K562 (cell line): Measurements from ENCODE around the gene ITGBL1. TPM values are rescaled to one million over a fixed set of nuclear protein-coding genes. Genes with fewer than 3 reads are reported as not detected.

Experiments
- ATAC-seq: fragments of 200-7000 bp; cut with Tn5 transposase; 3 replicates; pipeline ENCODE4 v1.9.1; 2020; ENCODE audit warnings: moderate library complexity
- BruUV-seq: library from RNA; stranded (reverse); fragments of 400-500 nt; replicated peaks from 2 replicates; lab custom pipeline; 2021; lab: Mats Ljungman, UMichigan
- CTCF ChIA-PET: fragments of 300-600 bp; formaldehyde crosslinking; extraction: SDS; loops from one replicate; lab custom pipeline; 2021; ENCODE audit warnings: low intra/inter-chr PET ratio; lab: Yijun Ruan, JAX
- POLR2A ChIA-PET: fragments of 300-600, 350-650 bp; sonication (Branson Sonifier 250); formaldehyde crosslinking; extraction: SDS; loops from one replicate; lab custom pipeline; 2021; ENCODE audit warnings: antibody characterized with exemption, inconsistent platforms; lab: Yijun Ruan, JAX
- DNase-seq, 4 experiments: peaks; one replicate each; pipeline versions ENCODE4 v3.0.0 to v3.0.0-alpha.2; 2011 to 2018; ENCODE audit warnings: low spot score in 3 of 4, mixed read lengths in 3 of 4; ENCODE audit errors: extremely low read depth in 1 of 4
- FAIRE-seq: peaks from 2 replicates; lab custom pipeline; 2011; peaks lifted over from hg19 to GRCh38; lab: Jason Lieb, UNC
- H2AFZ ChIP-seq: 2 replicates; pipeline ENCODE4 v1.6.0; 2011; ENCODE audit warnings: low read depth, low read length, control low read depth, inconsistent platforms
- H3K27ac ChIP-seq: fragments of 200-600 bp; 3 replicates; pipeline ENCODE4 v1.8.0; 2011; ENCODE audit warnings: low read depth, mild to moderate bottlenecking, control low read depth, inconsistent platforms, low read length, moderate library complexity, mixed read lengths; ENCODE audit errors: extremely low read depth
- H3K27me3 ChIP-seq, 2 experiments: fragments of 300-600 bp in 1 of 2; 2 replicates in 1 of 2; 3 replicates in 1 of 2; pipeline versions ENCODE4 v1.6.0 to v1.8.0; 2011; ENCODE audit warnings: inconsistent platforms in 2 of 2, low read length in 2 of 2, mild to moderate bottlenecking in 1 of 2, mixed read lengths in 1 of 2, moderate library complexity in 1 of 2; ENCODE audit not compliant: control insufficient read depth in 2 of 2, insufficient read depth in 2 of 2
- H3K36me3 ChIP-seq: fragments of 300-600 bp; 3 replicates; pipeline ENCODE4 v1.8.0; 2011; ENCODE audit warnings: mild to moderate bottlenecking, low read length, inconsistent platforms; ENCODE audit not compliant: control insufficient read depth, insufficient read depth
- H3K4me1 ChIP-seq, 2 experiments: fragments of 200-600 bp in 1 of 2; replicated peaks in 1 of 2; 2 replicates in 1 of 2; 3 replicates in 1 of 2; pipeline versions ENCODE4 v1.5.1 to v1.8.0; 2011; ENCODE audit warnings: inconsistent platforms in 2 of 2, low read length in 2 of 2, mild to moderate bottlenecking in 1 of 2, mixed read lengths in 1 of 2, moderate library complexity in 1 of 2; ENCODE audit not compliant: control insufficient read depth in 2 of 2, insufficient read depth in 2 of 2
- H3K4me2 ChIP-seq: 2 replicates; pipeline ENCODE4 v1.6.1; 2011; ENCODE audit warnings: low read length, control low read depth, inconsistent platforms, mixed read lengths; ENCODE audit not compliant: insufficient read depth
- H3K4me3 ChIP-seq: fragments of 200-600 bp; sonication (generic), shearing (Covaris generic); 2 replicates; pipeline ENCODE4 v1.5.1; 2016; ENCODE audit warnings: control low read depth, inconsistent platforms
- H3K79me2 ChIP-seq: fragments of 200-600 bp; 3 replicates; pipeline ENCODE4 v1.8.0; 2011; ENCODE audit warnings: low read length, inconsistent platforms; ENCODE audit not compliant: control insufficient read depth, insufficient read depth
- H3K9ac ChIP-seq, 2 experiments: 2 replicates each; pipeline versions ENCODE4 v1.6.0 to v1.6.1; 2011; ENCODE audit warnings: low read depth in 2 of 2, low read length in 2 of 2, control low read depth in 1 of 2, inconsistent platforms in 1 of 2, mild to moderate bottlenecking in 1 of 2, mixed read lengths in 1 of 2; ENCODE audit not compliant: insufficient read depth in 1 of 2
- H3K9me1 ChIP-seq: one replicate; pipeline ENCODE4 v1.6.0; 2011; ENCODE audit warnings: inconsistent platforms, mild to moderate bottlenecking, low read length, moderate library complexity; ENCODE audit not compliant: control insufficient read depth, insufficient read depth
- H3K9me3 ChIP-seq: replicated peaks from 2 replicates; pipeline ENCODE4 v1.5.1; 2011; ENCODE audit warnings: low read depth, low read length, inconsistent platforms; ENCODE audit not compliant: control insufficient read depth, insufficient read depth
- H4K20me1 ChIP-seq: replicated peaks from 2 replicates; pipeline ENCODE4 v1.6.1; 2011; ENCODE audit warnings: low read length, inconsistent platforms, mixed read lengths; ENCODE audit not compliant: control insufficient read depth, insufficient read depth
- CBX2 ChIP-seq: fragments of 200-600 bp; sonication (generic); IDR thresholded peaks from one replicate; pipeline ENCODE4 v1.6.1; 2012; ENCODE audit warnings: mild to moderate bottlenecking, low read length, inconsistent platforms; ENCODE audit not compliant: insufficient read depth, poor library complexity, severe bottlenecking
- ESRRA ChIP-seq: fragments of 450-650 bp; IDR thresholded peaks from 2 replicates; pipeline ENCODE4 v1.6.1; 2014; ENCODE audit warnings: low read depth, mild to moderate bottlenecking, moderate library complexity, borderline replicate concordance
- FOS ChIP-seq: IDR thresholded peaks from 3 replicates; pipeline ENCODE4 v1.6.1; 2011; ENCODE audit not compliant: insufficient read length; ENCODE audit errors: extremely low read depth
- HNRNPK ChIP-seq: fragments of 200-400 bp; formaldehyde crosslinking; IDR thresholded peaks from one replicate; pipeline ENCODE4 v1.6.1; 2018; ENCODE audit warnings: mild to moderate bottlenecking, low read depth, low read length; ENCODE audit not compliant: poor library complexity, severe bottlenecking
- KDM5B ChIP-seq: fragments of 200-600 bp; sonication (generic); IDR thresholded peaks from 2 replicates; pipeline ENCODE4 v1.6.1; 2012; ENCODE audit warnings: low read depth, mild to moderate bottlenecking, moderate library complexity, low read length, control low read depth, inconsistent platforms; ENCODE audit not compliant: insufficient replicate concordance
- LARP7 ChIP-seq: fragments of 450-650 bp; IDR thresholded peaks from 2 replicates; pipeline ENCODE4 v1.6.1; 2016
- MBD2 ChIP-seq: sonication (generic); IDR thresholded peaks from 2 replicates; pipeline ENCODE4 v1.6.1; 2016; ENCODE audit warnings: low read depth, borderline replicate concordance
- MED1 ChIP-seq: sonication (generic); formaldehyde crosslinking; IDR thresholded peaks from 2 replicates; pipeline ENCODE4 v1.8.1; 2023; ENCODE audit warnings: missing genetic modification reagents, borderline replicate concordance
- MTF1 ChIP-seq: fragments of 250-450 bp; sonication (Bioruptor Pico); IDR thresholded peaks from 2 replicates; pipeline ENCODE4 v1.9.0; 2021; ENCODE audit warnings: moderate library complexity, mild to moderate bottlenecking, inconsistent platforms, borderline replicate concordance
- NCOR1 ChIP-seq: fragments of 450-650 bp; IDR thresholded peaks from 2 replicates; pipeline ENCODE4 v1.6.1; 2016; ENCODE audit warnings: mild to moderate bottlenecking, moderate library complexity
- PATZ1 ChIP-seq: fragments of 250-450 bp; sonication (Bioruptor Pico); IDR thresholded peaks from 2 replicates; pipeline ENCODE4 v1.5.0; 2020; ENCODE audit warnings: mild to moderate bottlenecking, borderline replicate concordance
- RBFOX2 ChIP-seq: fragments of 200-400 bp; formaldehyde crosslinking; IDR thresholded peaks from 2 replicates; pipeline ENCODE4 v1.6.1; 2017; ENCODE audit warnings: low read depth, mild to moderate bottlenecking, low read length, moderate library complexity
- SIRT6 ChIP-seq: IDR thresholded peaks from one replicate; pipeline ENCODE4 v1.6.1; 2012; ENCODE audit warnings: low read depth, mild to moderate bottlenecking, control low read depth, inconsistent platforms, low read length, moderate library complexity
- SMARCA5 ChIP-seq: fragments of 450-650 bp; IDR thresholded peaks from 2 replicates; pipeline ENCODE4 v1.6.1; 2016
- ZBTB1 ChIP-seq: sonication (generic); formaldehyde crosslinking; IDR thresholded peaks from 2 replicates; pipeline ENCODE4 v1.8.1; 2023; ENCODE audit warnings: missing genetic modification reagents, low read depth, mild to moderate bottlenecking, borderline replicate concordance
- ZNF586 ChIP-seq: fragments of 450-650 bp; formaldehyde crosslinking; conservative IDR thresholded peaks from 2 replicates; pipeline ENCODE4 v1.4.0; 2020; ENCODE audit warnings: mild to moderate bottlenecking, moderate library complexity
- ZNF79 ChIP-seq: fragments of 250-450 bp; sonication (Bioruptor Pico); IDR thresholded peaks from 2 replicates; pipeline ENCODE4 v1.4.0; 2020; ENCODE audit warnings: low read depth, mild to moderate bottlenecking, moderate library complexity
- ZSCAN32 ChIP-seq: fragments of 450-650 bp; formaldehyde crosslinking; IDR thresholded peaks from 2 replicates; pipeline ENCODE4 v1.4.0; 2020; ENCODE audit warnings: mild to moderate bottlenecking, moderate library complexity
- whole genome bisulfite sequencing: fragments of 100-300 bp; shearing (Covaris generic); methylation state at CpG from one replicate; pipeline ENCODE4 v1.1.6; 2016; ENCODE audit warnings: low coverage, mixed read lengths; ENCODE audit not compliant: insufficient coverage; ENCODE audit errors: missing lambda C conversion rate; 5-methylcytosine and 5-hydroxymethylcytosine counted together
- in situ Hi-C: fragments of 300-500 bp; cut with MboI; formaldehyde crosslinking; loops from 4 replicates; pipeline ENCODE4 v1.15.0; 2018; ENCODE audit warnings: inconsistent platforms, mixed read lengths
- intact Hi-C: fragments of 100-400 bp; cut with micrococcal nuclease; formaldehyde crosslinking; loops from 2 replicates; pipeline ENCODE4 v1.14.2; 2022
- polyA plus RNA-seq, 8 experiments: library from polyadenylated mRNA; depleted of rRNA in 4 of 8; stranded (reverse) in 5 of 8; unstranded in 3 of 8; fragments of >200 nt; fragmentation: Nextera tagmentation in 2 of 8; fragmentation: Illumina TruSeq in 1 of 8; extraction: Ambion mirVana in 2 of 8; extraction: Trizol in 1 of 8; gene quantifications; 2 replicates each; pipeline versions ENCODE4 v1.2.1 to v1.2.3, GENCODE V29; 2011 to 2014; ENCODE audit warnings: inconsistent platforms in 1 of 8, missing spikeins in 1 of 8
- total RNA-seq, 7 experiments: library from RNA; depleted of rRNA in 6 of 7; stranded (reverse); fragments of >200 nt in 6 of 7; fragmentation: Illumina TruSeq in 2 of 7; extraction: Trizol in 2 of 7; gene quantifications; 2 replicates each; pipeline versions ENCODE4 v1.2.1 to v1.2.3, GENCODE V29; 2011 to 2021; ENCODE audit warnings: low replicate concordance in 1 of 7
- TF ChIP-seq, protein P1 (sequence below): fragments of 450-650 bp; formaldehyde crosslinking; IDR thresholded peaks from 2 replicates; pipeline ENCODE4 v1.4.0; 2022; ENCODE audit warnings: missing genetic modification characterization
- TF ChIP-seq, protein P2 (sequence below): fragments of 450-650 bp; IDR thresholded peaks from 2 replicates; pipeline ENCODE4 v1.6.1; 2017; ENCODE audit warnings: mild to moderate bottlenecking, moderate library complexity

Gene ITGBL1
- total and polyA plus RNA-seq, 9 of the 15 experiments (the other 6 are each of a cell fraction or from before 2014, with no cell fraction given): 0.04 to 0.73 (median 0.32) TPM; not detected in 1

DNA sequence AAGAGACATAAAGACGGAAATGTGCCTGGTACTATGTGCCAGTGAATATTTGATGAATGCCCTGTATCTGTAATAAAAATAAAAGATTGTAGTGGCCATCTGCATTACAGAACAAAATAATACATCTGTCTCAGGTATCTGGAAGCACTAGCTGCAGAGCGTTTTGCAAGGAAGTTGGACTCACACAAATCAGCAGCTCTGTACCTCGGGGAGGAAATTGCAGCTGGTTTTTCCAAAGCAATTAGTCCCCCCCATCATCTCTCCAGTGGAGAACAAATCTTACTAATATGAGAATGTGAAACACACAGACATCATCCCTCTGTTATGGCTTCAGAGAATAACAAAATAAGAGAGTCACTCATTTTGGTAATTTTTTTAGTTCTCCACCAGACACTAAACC is 245.3 kb downstream of the ITGBL1 start:
- ChIA-PET POLR2A (no interaction called here), CTCF (no interaction called here)
- in situ Hi-C loops: no loop called here
- Histone ChIP-seq H3K9me3 (no peaks in the 10 kb centered on the region), H4K20me1 (no peaks in the 10 kb centered on the region), H3K9ac (no peak overlapping the region), H3K27ac (no peak overlapping the region), H3K4me3 (no peak overlapping the region), H3K79me2 (no peaks in the 10 kb centered on the region), H3K36me3 (no peaks in the 10 kb centered on the region), H3K4me2 (no peak overlapping the region), H3K9me1 (no peaks in the 10 kb centered on the region), H2AFZ (no peak overlapping the region), H3K27me3 (no peaks in the 10 kb centered on the region), H3K4me1 (no peaks in the 10 kb centered on the region)
- WGBS: 0% methylated on average over 3 of the region's 3 CpGs
- DNase-seq (no peak), ATAC-seq (no peak), FAIRE-seq (no peak)
- intact Hi-C loops: no loop called here
- TF ChIP-seq, protein P1, sequence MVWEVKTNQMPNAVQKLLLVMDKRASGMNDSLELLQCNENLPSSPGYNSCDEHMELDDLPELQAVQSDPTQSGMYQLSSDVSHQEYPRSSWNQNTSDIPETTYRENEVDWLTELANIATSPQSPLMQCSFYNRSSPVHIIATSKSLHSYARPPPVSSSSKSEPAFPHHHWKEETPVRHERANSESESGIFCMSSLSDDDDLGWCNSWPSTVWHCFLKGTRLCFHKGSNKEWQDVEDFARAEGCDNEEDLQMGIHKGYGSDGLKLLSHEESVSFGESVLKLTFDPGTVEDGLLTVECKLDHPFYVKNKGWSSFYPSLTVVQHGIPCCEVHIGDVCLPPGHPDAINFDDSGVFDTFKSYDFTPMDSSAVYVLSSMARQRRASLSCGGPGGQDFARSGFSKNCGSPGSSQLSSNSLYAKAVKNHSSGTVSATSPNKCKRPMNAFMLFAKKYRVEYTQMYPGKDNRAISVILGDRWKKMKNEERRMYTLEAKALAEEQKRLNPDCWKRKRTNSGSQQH: no peak
- TF ChIP-seq MBD2: no peak
- no peak for TF ChIP-seq MED1 (CRISPR knock-in tag)
- TF ChIP-seq, protein P2, sequence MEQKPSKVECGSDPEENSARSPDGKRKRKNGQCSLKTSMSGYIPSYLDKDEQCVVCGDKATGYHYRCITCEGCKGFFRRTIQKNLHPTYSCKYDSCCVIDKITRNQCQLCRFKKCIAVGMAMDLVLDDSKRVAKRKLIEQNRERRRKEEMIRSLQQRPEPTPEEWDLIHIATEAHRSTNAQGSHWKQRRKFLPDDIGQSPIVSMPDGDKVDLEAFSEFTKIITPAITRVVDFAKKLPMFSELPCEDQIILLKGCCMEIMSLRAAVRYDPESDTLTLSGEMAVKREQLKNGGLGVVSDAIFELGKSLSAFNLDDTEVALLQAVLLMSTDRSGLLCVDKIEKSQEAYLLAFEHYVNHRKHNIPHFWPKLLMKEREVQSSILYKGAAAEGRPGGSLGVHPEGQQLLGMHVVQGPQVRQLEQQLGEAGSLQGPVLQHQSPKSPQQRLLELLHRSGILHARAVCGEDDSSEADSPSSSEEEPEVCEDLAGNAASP: no peak
- TF ChIP-seq CBX2: no peak
- no peak for TF ChIP-seq FOS
- no peak for TF ChIP-seq PATZ1
- no peak for TF ChIP-seq MTF1 (CRISPR knock-in tag)
- no peak for TF ChIP-seq KDM5B
- no peak for TF ChIP-seq ZNF79 (CRISPR knock-in tag)
- TF ChIP-seq SIRT6: no peak
- no peak for TF ChIP-seq LARP7
- no peak for TF ChIP-seq RBFOX2
- TF ChIP-seq NCOR1: no peak
- no peak for TF ChIP-seq SMARCA5
- no peak for TF ChIP-seq ZBTB1 (CRISPR knock-in tag)
- TF ChIP-seq ZNF586 (CRISPR knock-in tag): no peak
- no peak for TF ChIP-seq HNRNPK
- no peak for TF ChIP-seq ZSCAN32 (CRISPR knock-in tag)
- TF ChIP-seq ESRRA: no peak
- BruUV-seq: no TSS peak
